DMS153 treated with DMSO at 0.1 percent for 48 hours (cell line): Measurements from ENCODE around the gene TRUB2.
"Not testable (repeated sequence)": the region's sequence is repeated elsewhere in the genome, so short reads cannot be mapped to it uniquely, and the experiment has no call there.

Experiments
- DNase-seq: peaks from one replicate; lab custom pipeline; 2025; ENCODE audit not compliant: unreplicated experiment; lab: John Stamatoyannopoulos, UW

The TRUB2 gene

GRCh38 chr9:128340691-128341434, 18.6 kb upstream of the TRUB2 start:
- no peak for DNase-seq

- peak; percentile 64 for DNase-seq
These were observed 17.8 kb upstream of the TRUB2 start, which contains the start of gene SLC27A4 for GRCh38 chr9:128339761-128340690. Gene SLC27A4, plus strand, starts transcription at chr9:128340527. Its CDS starts 2,606 bp downstream, at chr9:128343133.

- DNase-seq = not testable (repeated sequence)
These were observed 16.8 kb upstream of the TRUB2 start for GRCh38 chr9:128338852-128339614.

- no peak for DNase-seq
These were observed 15.7 kb upstream of the TRUB2 start for GRCh38 chr9:128337936-128338335.

- no peak for DNase-seq
These were observed 13.7 kb upstream of the TRUB2 start for GRCh38 chr9:128335914-128336313.

- DNase-seq = no peak
These were observed 12.9 kb upstream of the TRUB2 start for GRCh38 chr9:128335161-128335560.

GRCh38 chr9:128333451-128333869, 11.2 kb upstream of the TRUB2 start:
- DNase-seq = no peak

GRCh38 chr9:128325629-128326028, 3.4 kb upstream of the TRUB2 start:
- DNase-seq = no peak

GRCh38 chr9:128324401-128324800, 2.2 kb upstream of the TRUB2 start:
- no peak for DNase-seq

GRCh38 chr9:128323791-128324190, 1.5 kb upstream of the TRUB2 start:
- DNase-seq = no peak

GRCh38 chr9:128323212-128323730, 1.0 kb upstream of the TRUB2 start:
- no peak for DNase-seq

GRCh38 chr9:128321879-128322403, 306 bp downstream of the TRUB2 start:
- DNase-seq = no peak

- no peak for DNase-seq
These were observed 904 bp downstream of the TRUB2 start for GRCh38 chr9:128321343-128321742.

- DNase-seq = no peak
These were observed 4.6 kb downstream of the TRUB2 start for GRCh38 chr9:128317629-128318028.

GRCh38 chr9:128316421-128316820, 5.8 kb downstream of the TRUB2 start:
- no peak for DNase-seq

GRCh38 chr9:128314697-128315096, 7.5 kb downstream of the TRUB2 start:
- no peak for DNase-seq

GRCh38 chr9:128310461-128310860, 11.8 kb downstream of the TRUB2 start:
- DNase-seq = no peak

GRCh38 chr9:128309551-128309950, 12.7 kb downstream of the TRUB2 start:
- no peak for DNase-seq

GRCh38 chr9:128304971-128305288, 17.3 kb downstream of the TRUB2 start:
- no peak for DNase-seq

GRCh38 chr9:128304136-128304970, 17.9 kb downstream of the TRUB2 start:
- DNase-seq = no peak
